SK-N-SH (cell line): ENCODE measurements around the gene CLPTM1L.

Experiments used
- CTCF ChIP-seq: fragments of 200-600 bp; sonication (generic); IDR thresholded peaks from 2 replicates; pipeline ENCODE4 v1.6.1; 2017; ENCODE audit warnings: antibody characterized with exemption, mild to moderate bottlenecking, moderate library complexity
- EZH2phosphoT487 ChIP-seq: fragments of 200-600 bp; sonication (generic); IDR thresholded peaks from 2 replicates; pipeline ENCODE4 v1.6.1; 2017; ENCODE audit warnings: low read depth, mixed run types, mild to moderate bottlenecking, antibody characterized with exemption, moderate library complexity, borderline replicate concordance
- MAX ChIP-seq: IDR thresholded peaks from 2 replicates; pipeline ENCODE4 v1.4.0; 2012; ENCODE audit warnings: low read depth
- POLR2AphosphoS5 ChIP-seq: IDR thresholded peaks from 2 replicates; pipeline ENCODE4 v1.6.1; 2012; ENCODE audit warnings: low read depth, low read length
- RAD21 ChIP-seq: IDR thresholded peaks from 2 replicates; pipeline ENCODE4 v1.6.1; 2012; ENCODE audit warnings: mild to moderate bottlenecking, low read length
- REST ChIP-seq: IDR thresholded peaks from 2 replicates; pipeline ENCODE4 v1.6.1; 2012; ENCODE audit warnings: mild to moderate bottlenecking, low read depth, low read length, moderate library complexity
- SIN3A ChIP-seq: IDR thresholded peaks from 2 replicates; pipeline ENCODE4 v1.6.1; 2012; ENCODE audit warnings: low read depth, mild to moderate bottlenecking, low read length, moderate library complexity, borderline replicate concordance
- TAF1 ChIP-seq: IDR thresholded peaks from 2 replicates; pipeline ENCODE4 v1.6.1; 2012; ENCODE audit warnings: low read depth, mild to moderate bottlenecking, low read length, moderate library complexity, borderline replicate concordance
- TEAD4 ChIP-seq: IDR thresholded peaks from 2 replicates; pipeline ENCODE4 v1.4.0; 2012; ENCODE audit warnings: mild to moderate bottlenecking, borderline replicate concordance; ENCODE audit not compliant: insufficient read depth
- USF1 ChIP-seq: IDR thresholded peaks from 2 replicates; pipeline ENCODE4 v1.4.0; 2012; ENCODE audit warnings: low read depth, borderline replicate concordance
- YY1 ChIP-seq: IDR thresholded peaks from 2 replicates; pipeline ENCODE4 v1.4.0; 2012; ENCODE audit warnings: low read depth, mild to moderate bottlenecking

- TF ChIP-seq POLR2AphosphoS5 = no peak
- TF ChIP-seq CTCF = no peak
- no peak for TF ChIP-seq RAD21
- no peak for TF ChIP-seq REST
- TF ChIP-seq TAF1 = no peak
- no peak for TF ChIP-seq TEAD4
- TF ChIP-seq MAX = no peak
- no peak for TF ChIP-seq USF1
- no peak for TF ChIP-seq SIN3A
- no peak for TF ChIP-seq YY1
- no peak for TF ChIP-seq EZH2phosphoT487
Observed at GRCh38 chr5:1352231-1353219, 7.6 kb upstream of the CLPTM1L start.
